ENCODE results near the gene DMAP1. TPM values are rescaled to one million over a fixed set of nuclear protein-coding genes. Genes with fewer than 3 reads are reported as not detected.
A peak's percentile ranks its signal among the peaks of the same experiment; 100 is the strongest.

Gene DMAP1
- total and polyA plus RNA-seq, 9 of the 15 experiments (the other 6 are each of a cell fraction or from before 2014, with no cell fraction given), result 1.5 to 51.2 (median 30.3) TPM

DNA sequence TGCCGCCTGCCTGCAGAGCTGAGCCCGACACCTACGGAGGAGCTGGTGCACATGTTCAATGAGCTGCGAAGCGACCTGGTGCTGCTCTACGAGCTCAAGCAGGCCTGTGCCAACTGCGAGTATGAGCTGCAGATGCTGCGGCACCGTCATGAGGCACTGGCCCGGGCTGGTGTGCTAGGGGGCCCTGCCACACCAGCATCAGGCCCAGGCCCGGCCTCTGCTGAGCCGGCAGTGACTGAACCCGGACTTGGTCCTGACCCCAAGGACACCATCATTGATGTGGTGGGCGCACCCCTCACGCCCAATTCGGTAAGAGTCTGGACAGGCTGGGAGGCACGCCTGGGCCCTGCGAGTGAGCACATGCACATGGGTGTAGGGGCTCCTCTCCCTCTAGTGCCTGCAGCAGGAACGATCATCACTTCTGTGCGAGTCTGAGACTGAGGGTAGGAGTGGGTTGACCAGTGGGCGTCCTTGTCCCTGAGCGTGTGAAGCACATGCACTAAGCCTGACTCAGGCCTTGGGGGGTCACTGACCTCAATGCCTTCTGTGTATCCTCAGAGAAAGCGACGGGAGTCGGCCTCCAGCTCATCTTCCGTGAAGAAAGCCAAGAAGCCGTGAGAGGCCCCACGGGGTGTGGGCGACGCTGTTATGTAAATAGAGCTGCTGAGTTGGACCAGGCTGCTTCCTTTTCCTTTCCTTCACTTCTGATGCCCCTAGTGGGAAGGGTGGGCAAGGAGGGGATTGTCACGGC lies 6.9 kb downstream of the DMAP1 start:
- H2AFZ ChIP-seq (ENCODE audit: low read depth, low read length), result no peak overlapping the region
- FAIRE-seq (no peak), DNase-seq (ENCODE audit: extremely low read depth in 1 of 4, low spot score in 3 of 4) (no peak), ATAC-seq (no peak)
- intact Hi-C loops (cut with micrococcal nuclease), result no loop called here
- H3K4me3 ChIP-seq, result no peak overlapping the region
- H3K79me2 ChIP-seq (ENCODE audit: control insufficient read depth, insufficient read depth, low read length), result no peaks in the 10 kb centered on the region
- no peak overlapping the region; a peak in 1 of 4 replicates for H3K9ac ChIP-seq (ENCODE audit: insufficient read depth in 1 of 2, low read depth in 2 of 2, low read length in 2 of 2)
- no TSS peak for BruUV-seq (replicated peaks)
- no peaks in the 10 kb centered on the region for H3K9me3 ChIP-seq (replicated peaks; ENCODE audit: control insufficient read depth, insufficient read depth, low read depth, low read length)
- H3K9me1 ChIP-seq (ENCODE audit: control insufficient read depth, insufficient read depth, low read length), result peaks cover 2% of the 10 kb centered on the region
- peaks cover 0 to 5% of the 10 kb centered on the region in 2 experiments; a peak in 2 of 5 replicates for H3K4me1 ChIP-seq (replicated peaks in 1 of 2; ENCODE audit: control insufficient read depth in 2 of 2, insufficient read depth in 2 of 2, low read length in 2 of 2)
- in situ Hi-C loops (cut with MboI), result loop anchor here (10.0 kb wide), 1 partner anchor 375 kb away; no protein-coding TSS in a partner anchor
- no peak overlapping the region for H3K27ac ChIP-seq (ENCODE audit: extremely low read depth, low read depth, low read length)
- 89% methylated on average over 29 of the region's 31 CpGs for WGBS (ENCODE audit: insufficient coverage, low coverage, missing lambda C conversion rate)
- TF ChIP-seq SMAD2 (IDR thresholded peaks at IDR 0.05; ENCODE audit: low read depth, low read length), result no peak
- TF ChIP-seq RBM22 (IDR thresholded peaks at IDR 0.05; ENCODE audit: low read depth, low read length, poor library complexity, severe bottlenecking), result peak; percentile 67
- TF ChIP-seq, protein P1, sequence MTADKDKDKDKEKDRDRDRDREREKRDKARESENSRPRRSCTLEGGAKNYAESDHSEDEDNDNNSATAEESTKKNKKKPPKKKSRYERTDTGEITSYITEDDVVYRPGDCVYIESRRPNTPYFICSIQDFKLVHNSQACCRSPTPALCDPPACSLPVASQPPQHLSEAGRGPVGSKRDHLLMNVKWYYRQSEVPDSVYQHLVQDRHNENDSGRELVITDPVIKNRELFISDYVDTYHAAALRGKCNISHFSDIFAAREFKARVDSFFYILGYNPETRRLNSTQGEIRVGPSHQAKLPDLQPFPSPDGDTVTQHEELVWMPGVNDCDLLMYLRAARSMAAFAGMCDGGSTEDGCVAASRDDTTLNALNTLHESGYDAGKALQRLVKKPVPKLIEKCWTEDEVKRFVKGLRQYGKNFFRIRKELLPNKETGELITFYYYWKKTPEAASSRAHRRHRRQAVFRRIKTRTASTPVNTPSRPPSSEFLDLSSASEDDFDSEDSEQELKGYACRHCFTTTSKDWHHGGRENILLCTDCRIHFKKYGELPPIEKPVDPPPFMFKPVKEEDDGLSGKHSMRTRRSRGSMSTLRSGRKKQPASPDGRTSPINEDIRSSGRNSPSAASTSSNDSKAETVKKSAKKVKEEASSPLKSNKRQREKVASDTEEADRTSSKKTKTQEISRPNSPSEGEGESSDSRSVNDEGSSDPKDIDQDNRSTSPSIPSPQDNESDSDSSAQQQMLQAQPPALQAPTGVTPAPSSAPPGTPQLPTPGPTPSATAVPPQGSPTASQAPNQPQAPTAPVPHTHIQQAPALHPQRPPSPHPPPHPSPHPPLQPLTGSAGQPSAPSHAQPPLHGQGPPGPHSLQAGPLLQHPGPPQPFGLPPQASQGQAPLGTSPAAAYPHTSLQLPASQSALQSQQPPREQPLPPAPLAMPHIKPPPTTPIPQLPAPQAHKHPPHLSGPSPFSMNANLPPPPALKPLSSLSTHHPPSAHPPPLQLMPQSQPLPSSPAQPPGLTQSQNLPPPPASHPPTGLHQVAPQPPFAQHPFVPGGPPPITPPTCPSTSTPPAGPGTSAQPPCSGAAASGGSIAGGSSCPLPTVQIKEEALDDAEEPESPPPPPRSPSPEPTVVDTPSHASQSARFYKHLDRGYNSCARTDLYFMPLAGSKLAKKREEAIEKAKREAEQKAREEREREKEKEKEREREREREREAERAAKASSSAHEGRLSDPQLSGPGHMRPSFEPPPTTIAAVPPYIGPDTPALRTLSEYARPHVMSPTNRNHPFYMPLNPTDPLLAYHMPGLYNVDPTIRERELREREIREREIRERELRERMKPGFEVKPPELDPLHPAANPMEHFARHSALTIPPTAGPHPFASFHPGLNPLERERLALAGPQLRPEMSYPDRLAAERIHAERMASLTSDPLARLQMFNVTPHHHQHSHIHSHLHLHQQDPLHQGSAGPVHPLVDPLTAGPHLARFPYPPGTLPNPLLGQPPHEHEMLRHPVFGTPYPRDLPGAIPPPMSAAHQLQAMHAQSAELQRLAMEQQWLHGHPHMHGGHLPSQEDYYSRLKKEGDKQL (CRISPR knock-in tag; IDR thresholded peaks at IDR 0.05; ENCODE audit: borderline replicate concordance), result no peak
- TF ChIP-seq EGR1 (conservative IDR thresholded peaks at IDR 0.05), result 0 out of 2 replicates have a peak, but pooled peaks have one; percentile 17
- TF ChIP-seq SIRT6 (IDR thresholded peaks at IDR 0.05; ENCODE audit: low read depth, low read length), result no peak
- TF ChIP-seq, protein P2, sequence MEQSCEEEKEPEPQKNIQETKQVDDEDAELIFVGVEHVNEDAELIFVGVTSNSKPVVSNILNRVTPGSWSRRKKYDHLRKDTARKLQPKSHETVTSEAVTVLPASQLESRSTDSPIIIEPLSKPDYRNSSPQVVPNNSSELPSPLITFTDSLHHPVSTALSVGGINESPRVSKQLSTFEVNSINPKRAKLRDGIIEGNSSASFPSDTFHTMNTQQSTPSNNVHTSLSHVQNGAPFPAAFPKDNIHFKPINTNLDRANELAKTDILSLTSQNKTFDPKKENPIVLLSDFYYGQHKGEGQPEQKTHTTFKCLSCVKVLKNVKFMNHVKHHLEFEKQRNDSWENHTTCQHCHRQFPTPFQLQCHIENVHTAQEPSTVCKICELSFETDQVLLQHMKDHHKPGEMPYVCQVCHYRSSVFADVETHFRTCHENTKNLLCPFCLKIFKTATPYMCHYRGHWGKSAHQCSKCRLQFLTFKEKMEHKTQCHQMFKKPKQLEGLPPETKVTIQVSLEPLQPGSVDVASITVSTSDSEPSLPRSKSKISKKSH (CRISPR knock-in tag; IDR thresholded peaks at IDR 0.05), result no peak
- no peak for TF ChIP-seq POLR3G (IDR thresholded peaks at IDR 0.05; ENCODE audit: extremely low read depth, insufficient read length, insufficient replicate concordance)
- TF ChIP-seq POLR2G (IDR thresholded peaks at IDR 0.05; ENCODE audit: low read depth, low read length), result peak; percentile 56
- no peak overlapping the region for H3K4me2 ChIP-seq (ENCODE audit: insufficient read depth, low read length)
- CTCF ChIA-PET (ENCODE audit: low intra/inter-chr PET ratio), result no interaction called here
- H3K36me3 ChIP-seq (ENCODE audit: control insufficient read depth, insufficient read depth, low read length), result peaks cover 71% of the 10 kb centered on the region
- H3K27me3 ChIP-seq (ENCODE audit: control insufficient read depth in 2 of 2, insufficient read depth in 2 of 2, low read length in 2 of 2), result no peaks in the 10 kb centered on the region
- POLR2A ChIA-PET, result interaction anchor here (0.6 to 1.1 kb wide), 4 partner anchors 14 to 867 kb away, joined by 3 to 5 read pairs (median 3); no protein-coding TSS in a partner anchor
- no peaks in the 10 kb centered on the region; the same call in 1 of the 2 replicates for H4K20me1 ChIP-seq (replicated peaks; ENCODE audit: control insufficient read depth, insufficient read depth, low read length)

Data from K562 (cell line).